ENCODE results near the gene C20orf96.

- TF ChIP-seq EZH2 (IDR thresholded peaks at IDR 0.05; ENCODE audit: insufficient read depth, poor library complexity, severe bottlenecking) (no peak), EZH2phosphoT487 (IDR thresholded peaks at IDR 0.05; ENCODE audit: insufficient read depth, low read depth) (no peak)
Measured at GRCh38 chr20:235891-236290, 54.7 kb downstream of the C20orf96 start.

Measured in GM23248 (cell line).